Rectal smooth muscle tissue (tissue), 1 donor: ENCODE results near the gene ARL2BP.
"Not testable (repeated sequence)": the region's sequence is repeated elsewhere in the genome, so short reads cannot be mapped to it uniquely, and the experiment has no call there.

Experiments used
- H3K27ac ChIP-seq: one replicate; pipeline ENCODE4 v1.7.0; 2013; ENCODE audit warnings: low read depth, low read length, inconsistent platforms
- H3K27me3 ChIP-seq: one replicate; pipeline ENCODE4 v1.7.0; 2013; ENCODE audit warnings: low read length; ENCODE audit not compliant: control insufficient read depth, insufficient read depth
- H3K36me3 ChIP-seq: one replicate; pipeline ENCODE4 v1.7.0; 2013; ENCODE audit warnings: low read length; ENCODE audit not compliant: control insufficient read depth, insufficient read depth
- H3K4me1 ChIP-seq: one replicate; pipeline ENCODE4 v1.7.0; 2013; ENCODE audit warnings: low read length; ENCODE audit not compliant: control insufficient read depth, insufficient read depth
- H3K4me3 ChIP-seq: one replicate; pipeline ENCODE4 v1.7.0; 2013; ENCODE audit warnings: low read length
- H3K9ac ChIP-seq: one replicate; pipeline ENCODE4 v1.7.0; 2013; ENCODE audit warnings: low read length

ARL2BP gene

DNA sequence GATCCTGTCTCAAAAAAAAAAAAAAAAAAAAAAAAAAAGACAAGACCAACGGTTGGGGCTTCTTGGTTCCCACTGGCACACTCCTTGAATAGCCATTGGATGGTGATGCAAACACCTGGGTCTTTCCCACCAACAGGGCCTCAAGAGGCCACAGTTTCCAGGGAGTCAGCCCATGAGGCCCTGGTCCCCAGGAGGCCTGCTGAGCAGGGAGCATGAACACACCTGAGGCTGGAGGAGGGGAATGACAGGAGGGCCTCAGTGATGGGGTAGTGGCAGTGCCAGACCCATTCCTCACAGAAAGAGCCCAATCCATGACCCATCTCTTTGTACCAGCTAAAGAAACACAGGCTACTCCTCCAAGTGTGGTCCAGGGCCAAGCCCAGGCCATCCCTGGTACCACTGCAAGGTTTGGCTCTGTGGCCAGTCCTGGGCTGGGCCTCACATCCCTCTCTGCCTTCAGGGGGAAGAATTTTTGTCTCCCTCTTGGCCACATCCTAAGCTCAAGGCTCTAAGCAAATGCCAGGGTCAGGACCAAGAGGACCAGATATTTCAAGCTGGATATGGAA lies 13.9 kb downstream of the ARL2BP start:
- no peak overlapping the region for H3K9ac ChIP-seq
- no peak overlapping the region for H3K4me3 ChIP-seq
- H3K27ac ChIP-seq, result no peak overlapping the region
- no peaks in the 10 kb centered on the region for H3K4me1 ChIP-seq
- H3K27me3 ChIP-seq, result no peaks in the 10 kb centered on the region
- peaks cover 3% of the 10 kb centered on the region for H3K36me3 ChIP-seq

DNA sequence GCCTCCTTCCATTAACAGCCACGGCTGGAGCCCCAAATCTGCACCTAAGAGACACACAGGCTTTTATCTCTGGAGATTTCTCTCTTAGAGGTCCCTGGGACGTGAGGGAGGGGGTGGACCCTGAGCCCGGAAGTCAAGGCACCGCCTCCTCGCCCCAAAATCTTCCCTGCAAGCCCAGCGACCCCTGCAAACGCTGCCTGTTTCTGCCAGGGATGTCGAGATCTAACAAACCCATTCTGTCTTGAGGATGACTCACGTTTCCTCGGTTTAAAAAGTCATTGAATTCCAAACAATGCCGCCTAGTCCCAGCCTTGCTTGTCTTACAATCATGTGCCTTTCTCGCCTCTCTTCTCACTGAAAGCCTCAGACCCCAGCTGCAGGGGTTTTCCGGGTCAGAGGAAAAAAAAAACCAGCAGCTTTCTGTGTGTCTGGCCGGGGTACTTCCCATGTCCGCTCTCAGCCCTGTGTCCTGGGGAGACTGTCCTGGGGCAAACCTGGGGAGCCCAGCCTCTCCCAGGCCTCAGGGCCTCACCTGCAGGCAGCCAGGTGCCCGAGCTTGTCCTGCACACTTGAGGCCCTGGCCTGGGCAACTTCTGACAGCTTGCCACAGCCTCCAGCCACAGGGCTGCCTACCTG lies 15.4 kb downstream of the ARL2BP start:
- no peak overlapping the region for H3K4me3 ChIP-seq
- no peak overlapping the region for H3K9ac ChIP-seq
- no peaks in the 10 kb centered on the region for H3K27me3 ChIP-seq
- H3K27ac ChIP-seq, result no peak overlapping the region
- H3K4me1 ChIP-seq, result no peaks in the 10 kb centered on the region
- H3K36me3 ChIP-seq, result peaks cover 3% of the 10 kb centered on the region

DNA sequence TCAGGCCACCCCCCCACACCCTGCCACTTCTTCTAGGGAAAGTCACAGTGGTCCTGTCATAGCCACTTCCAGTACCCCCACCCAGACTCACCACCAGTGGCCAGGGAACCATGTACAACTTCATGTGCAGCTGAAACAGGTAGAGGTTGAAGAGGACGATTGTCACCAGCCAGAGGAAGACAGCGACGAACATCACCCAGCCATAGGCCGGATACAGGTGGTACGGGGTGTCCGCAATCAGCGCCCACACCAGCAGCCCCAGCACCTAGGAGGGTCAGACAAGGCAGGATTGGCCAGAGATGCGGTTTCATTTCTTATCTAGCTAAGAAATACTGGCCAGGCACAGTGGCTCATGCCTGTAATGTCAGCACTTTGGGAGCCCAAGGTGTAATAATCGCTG lies 16.7 kb downstream of the ARL2BP start:
- Histone ChIP-seq H3K36me3 (no peaks in the 10 kb centered on the region), H3K27ac (no peak overlapping the region), H3K9ac (no peak overlapping the region), H3K27me3 (no peaks in the 10 kb centered on the region), H3K4me1 (no peaks in the 10 kb centered on the region), H3K4me3 (no peak overlapping the region)

DNA sequence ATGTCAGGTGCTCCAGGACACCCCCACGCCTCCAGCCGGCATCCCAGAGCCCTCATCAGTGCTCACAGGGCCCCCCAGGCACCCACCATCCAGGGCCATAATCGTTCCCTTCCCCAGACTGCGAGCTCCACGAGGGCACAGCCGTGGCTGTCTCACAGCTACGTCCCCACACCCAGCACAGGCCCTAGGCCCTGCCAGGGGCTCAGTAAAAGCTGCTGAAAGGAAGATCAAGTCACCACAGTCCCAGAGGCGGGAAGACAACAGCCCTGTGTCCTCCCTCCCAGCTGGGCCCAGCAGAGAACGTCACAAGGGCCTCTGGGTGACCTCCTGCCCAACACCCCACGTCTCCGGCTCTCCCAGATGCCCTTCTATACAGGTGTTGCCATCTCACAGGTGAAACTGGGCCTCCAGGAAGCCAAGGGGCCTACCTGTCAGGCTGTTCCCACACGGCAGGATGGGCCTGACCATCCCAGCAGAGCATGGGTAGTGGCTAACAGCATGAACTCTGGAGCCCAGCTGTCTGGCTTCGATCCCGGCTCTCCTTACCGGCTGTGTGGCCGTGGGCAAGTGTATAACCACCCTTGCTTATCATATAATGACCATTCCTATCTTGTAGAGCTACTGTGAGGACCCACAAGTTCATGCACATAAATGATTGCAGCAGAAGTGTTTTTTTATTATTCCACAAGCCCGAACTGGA lies 17.9 kb downstream of the ARL2BP start:
- Histone ChIP-seq H3K36me3 (no peaks in the 10 kb centered on the region), H3K27ac (no peak overlapping the region), H3K4me1 (no peaks in the 10 kb centered on the region), H3K4me3 (no peak overlapping the region), H3K27me3 (no peaks in the 10 kb centered on the region), H3K9ac (no peak overlapping the region)

DNA sequence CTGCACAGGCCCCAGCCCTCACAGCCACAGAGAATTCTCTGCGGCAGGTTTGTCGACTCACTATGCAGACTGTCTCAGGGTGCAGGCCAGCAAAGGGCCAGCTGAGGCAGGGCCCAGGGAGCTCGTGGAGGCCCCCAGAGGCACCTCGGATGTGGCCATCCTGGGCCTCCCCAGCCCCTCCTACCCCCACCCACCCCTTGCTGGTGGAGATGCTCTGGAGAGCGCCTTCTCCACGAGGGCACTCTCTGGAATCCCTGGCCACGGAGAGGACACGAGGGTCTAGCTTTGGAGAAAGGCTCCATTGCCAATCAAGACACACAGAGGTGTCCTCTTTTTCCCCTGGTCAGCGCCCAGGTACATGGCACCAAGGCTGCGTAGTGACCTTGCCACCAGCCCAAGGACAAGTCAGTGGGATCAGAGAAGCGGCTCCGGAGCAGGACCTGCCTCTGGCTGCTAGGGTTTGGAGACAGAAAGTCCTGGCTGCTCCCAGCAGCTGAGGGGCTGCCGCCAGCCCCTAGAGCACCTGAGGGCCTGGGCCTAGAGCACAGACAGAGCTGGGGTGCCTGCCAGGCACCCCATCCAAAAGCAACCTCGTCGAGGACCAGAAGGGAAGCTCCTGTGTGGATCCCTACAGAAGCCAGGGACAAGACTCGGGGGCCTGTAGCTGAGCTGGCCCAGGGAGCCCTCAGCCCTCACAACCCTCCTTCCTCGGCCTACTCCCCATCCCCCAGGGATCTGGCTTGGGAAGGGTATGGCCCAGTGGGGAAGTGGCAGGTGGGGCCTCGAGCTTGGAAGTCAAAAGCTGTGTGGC lies 18.7 kb downstream of the ARL2BP start:
- no peak overlapping the region for H3K27ac ChIP-seq
- H3K9ac ChIP-seq, result no peak overlapping the region
- H3K36me3 ChIP-seq, result no peaks in the 10 kb centered on the region
- no peaks in the 10 kb centered on the region for H3K27me3 ChIP-seq
- H3K4me3 ChIP-seq, result no peak overlapping the region
- H3K4me1 ChIP-seq, result no peaks in the 10 kb centered on the region

DNA sequence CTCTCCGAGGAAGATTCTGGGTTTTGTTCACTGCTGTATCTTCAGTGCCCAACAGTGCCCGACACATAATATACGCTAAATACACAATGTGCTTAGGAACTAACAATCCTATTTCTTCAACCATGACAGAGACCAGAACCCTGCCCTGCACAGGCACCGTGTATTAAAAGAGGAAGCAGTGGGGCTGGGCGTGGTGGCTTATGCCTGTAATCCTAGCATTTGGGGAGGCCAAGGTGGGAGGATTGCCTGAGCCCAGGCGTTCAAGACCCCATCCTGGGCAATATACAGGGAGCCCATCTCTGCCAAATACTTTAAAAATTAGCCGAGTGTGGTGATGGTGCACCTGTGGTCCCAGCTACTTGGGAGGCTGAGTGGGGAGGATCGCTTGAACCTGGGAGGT lies 19.3 kb downstream of the ARL2BP start:
- Histone ChIP-seq H3K27me3 (no peaks in the 10 kb centered on the region), H3K36me3 (no peaks in the 10 kb centered on the region), H3K27ac (no peak overlapping the region), H3K4me1 (no peaks in the 10 kb centered on the region), H3K4me3 (no peak overlapping the region), H3K9ac (no peak overlapping the region)

DNA sequence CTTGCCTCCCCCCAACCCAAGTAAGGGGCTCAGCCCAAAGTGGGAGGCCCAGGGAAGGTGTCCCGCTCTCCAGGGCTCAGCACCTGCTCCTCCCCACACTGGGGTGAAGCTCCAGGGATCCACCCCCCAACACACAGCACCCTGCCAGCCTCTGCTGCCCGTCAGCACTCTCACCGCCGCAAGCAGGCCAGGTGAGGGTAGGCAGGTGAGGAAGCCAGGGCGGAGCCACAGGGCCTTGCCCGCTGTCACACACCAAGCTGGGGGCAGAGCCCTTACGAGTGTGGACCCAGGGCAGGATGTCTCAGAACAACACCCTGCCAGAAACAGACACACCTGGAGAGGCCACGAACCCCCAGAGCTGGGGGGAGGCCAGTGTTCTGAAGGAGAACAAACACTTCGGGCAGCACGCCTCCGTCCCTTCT lies 19.9 kb downstream of the ARL2BP start:
- Histone ChIP-seq H3K27ac (no peak overlapping the region), H3K4me1 (no peaks in the 10 kb centered on the region), H3K9ac (no peak overlapping the region), H3K36me3 (no peaks in the 10 kb centered on the region), H3K4me3 (no peak overlapping the region), H3K27me3 (no peaks in the 10 kb centered on the region)

DNA sequence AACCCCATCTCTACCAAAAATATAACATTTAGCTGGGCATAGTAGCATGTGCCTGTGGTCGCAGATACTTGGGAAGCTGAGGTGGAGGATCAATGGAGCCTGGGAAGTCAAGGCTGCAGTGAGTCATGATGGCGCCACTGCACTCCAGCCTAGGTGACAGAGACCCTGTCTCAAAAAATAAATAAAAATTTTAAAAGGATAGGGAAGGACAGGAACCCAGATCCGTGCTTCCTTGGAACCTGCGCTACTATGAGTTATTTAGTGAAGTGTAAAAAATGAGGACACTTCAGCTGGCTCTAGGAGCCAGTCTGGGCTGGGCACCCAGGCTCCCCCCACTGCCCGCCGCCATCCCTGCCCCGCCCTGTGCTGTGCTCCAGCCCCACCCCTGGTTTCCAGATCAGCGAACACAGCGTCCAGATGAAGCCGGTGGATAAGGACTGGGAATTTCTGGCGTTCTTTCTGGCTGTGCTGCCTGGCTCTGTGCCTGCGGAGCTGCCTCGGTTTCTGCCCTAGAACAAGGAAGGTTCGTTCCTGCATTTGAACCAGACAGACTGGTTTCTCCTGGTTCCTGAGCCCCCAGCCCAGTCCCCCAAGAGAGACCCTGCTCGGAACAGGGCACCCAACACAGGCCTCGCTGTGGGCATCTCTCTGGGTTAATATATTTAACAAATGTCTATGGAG lies 20.9 kb downstream of the ARL2BP start:
- H3K9ac ChIP-seq, result no peak overlapping the region
- no peak overlapping the region for H3K27ac ChIP-seq
- H3K27me3 ChIP-seq, result no peaks in the 10 kb centered on the region
- no peak overlapping the region for H3K4me3 ChIP-seq
- no peaks in the 10 kb centered on the region for H3K36me3 ChIP-seq
- no peaks in the 10 kb centered on the region for H3K4me1 ChIP-seq

DNA sequence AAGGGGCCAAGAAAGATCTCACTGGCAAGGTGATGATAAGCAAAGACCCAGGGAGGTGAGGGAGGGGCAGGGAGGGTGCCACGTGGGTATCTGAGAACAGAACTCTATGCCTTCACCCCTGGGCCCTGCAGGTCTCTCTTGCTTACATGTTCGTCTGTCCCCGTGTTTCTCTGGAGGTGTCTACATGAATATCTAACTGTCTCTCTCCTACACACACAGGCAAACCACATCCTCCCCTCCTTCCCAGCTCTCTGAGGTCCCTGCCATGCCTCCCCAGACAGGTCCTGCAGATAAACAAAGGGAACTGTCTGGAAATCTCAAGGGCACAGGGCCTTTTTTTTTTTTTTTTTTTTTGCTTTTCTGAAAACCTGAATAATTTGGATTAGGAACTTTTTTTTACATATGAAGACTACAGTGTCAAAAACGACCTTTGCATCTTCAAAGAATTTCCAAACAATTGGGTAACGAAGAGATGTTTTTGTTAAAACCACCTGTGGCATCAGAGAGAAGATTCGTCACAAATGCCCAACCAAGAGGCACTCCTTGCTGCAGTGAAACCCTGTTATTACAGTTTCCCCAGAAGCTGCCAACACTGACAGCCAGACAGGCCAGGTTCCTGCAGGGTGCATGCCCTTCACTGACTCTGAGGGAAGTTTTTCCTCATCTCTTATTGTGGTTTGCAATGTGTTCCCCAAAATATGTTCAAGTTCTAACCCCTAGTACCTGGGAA lies 21.6 kb downstream of the ARL2BP start:
- Histone ChIP-seq H3K9ac (no peak overlapping the region), H3K4me3 (no peak overlapping the region), H3K4me1 (no peaks in the 10 kb centered on the region), H3K36me3 (no peaks in the 10 kb centered on the region), H3K27ac (no peak overlapping the region), H3K27me3 (no peaks in the 10 kb centered on the region)

DNA sequence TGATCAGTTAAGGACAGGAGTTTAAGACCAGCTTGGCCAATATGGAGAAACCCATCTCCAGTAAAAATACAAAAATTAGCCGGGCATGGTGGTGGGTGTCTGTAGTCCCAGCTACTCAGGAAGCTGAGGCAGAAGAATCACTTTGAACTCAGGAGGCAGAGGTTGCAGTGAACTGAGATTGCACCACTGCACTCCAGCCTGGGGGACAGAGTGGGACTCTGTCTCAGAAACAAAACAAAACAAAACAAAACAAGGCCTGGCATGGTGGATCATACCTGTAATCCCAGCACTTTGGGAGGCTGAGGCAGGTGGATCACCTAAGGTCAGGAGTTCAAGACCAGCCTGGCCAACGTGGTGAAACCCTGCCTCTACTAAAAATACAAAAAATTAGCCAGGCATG lies 22.3 kb downstream of the ARL2BP start:
- H3K4me3 ChIP-seq, H3K9ac ChIP-seq, H3K27me3 ChIP-seq, H3K4me1 ChIP-seq, H3K27ac ChIP-seq, H3K36me3 ChIP-seq: not testable (repeated sequence)

DNA sequence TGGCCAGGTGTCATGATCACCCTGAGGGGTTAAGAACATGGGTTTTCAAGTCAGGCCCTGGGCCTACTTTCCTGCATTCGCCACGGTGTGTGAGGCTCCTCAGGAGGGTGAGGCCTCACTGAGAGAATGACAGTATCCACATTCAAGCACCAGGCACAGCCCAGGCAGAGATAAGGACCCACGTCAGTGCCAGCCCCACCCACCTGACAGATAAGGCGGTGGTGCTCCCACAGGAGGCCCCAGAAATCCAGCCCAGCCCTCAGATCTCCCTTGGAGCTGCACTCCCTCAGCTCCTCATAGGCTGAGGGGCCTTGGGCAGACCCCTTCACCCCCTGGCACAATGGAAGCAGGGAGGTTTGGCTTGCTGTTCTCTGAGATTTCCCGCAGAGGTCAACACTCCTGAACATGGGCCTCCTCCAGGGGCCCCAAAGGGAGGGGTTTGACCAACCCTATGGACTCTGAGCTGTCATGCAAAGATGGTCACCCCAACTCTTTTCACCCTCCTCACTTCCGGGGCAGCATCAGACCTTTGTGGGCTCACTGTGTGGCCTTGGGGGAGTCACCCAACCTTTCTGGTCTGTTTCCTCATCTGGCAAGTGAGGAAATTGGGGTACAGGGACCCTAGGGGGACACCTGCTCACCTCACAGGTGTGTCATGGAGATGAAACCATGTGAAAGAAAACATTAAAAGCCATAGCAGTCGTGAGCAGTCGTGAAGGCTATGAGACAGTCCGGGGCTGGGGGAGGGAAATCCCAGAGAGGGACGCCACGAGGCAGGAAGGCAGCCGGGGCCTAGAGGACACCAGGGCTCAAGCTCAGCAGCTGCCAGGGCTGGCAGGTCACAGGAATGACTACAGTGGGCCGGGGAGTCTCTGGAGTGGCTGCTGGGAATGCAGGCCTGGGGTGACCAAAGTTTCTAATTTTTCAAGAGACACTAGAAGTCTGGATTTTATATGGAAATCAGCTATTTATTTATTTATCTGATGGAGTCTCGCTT lies 24.0 kb downstream of the ARL2BP start:
- Histone ChIP-seq H3K4me3 (no peak overlapping the region), H3K27ac (no peak overlapping the region), H3K4me1 (no peaks in the 10 kb centered on the region), H3K27me3 (no peaks in the 10 kb centered on the region), H3K36me3 (no peaks in the 10 kb centered on the region), H3K9ac (no peak overlapping the region)
